ENCODE data around the gene TTC9B. TPM values are rescaled to one million over a fixed set of nuclear protein-coding genes. Genes with fewer than 3 reads are reported as not detected.
A peak's percentile ranks its signal among the peaks of the same experiment; 100 is the strongest.

TTC9B gene
- total RNA-seq, 4 donors from 2014 or later, result not detected

GRCh38 chr19:40232949-40233810, 15.0 kb upstream of the TTC9B start:
- no peaks in the 10 kb centered on the region for H3K9me3 ChIP-seq
- DNase-seq (ENCODE audit: extremely low spot score), result no peak
- intact Hi-C loops (cut with DNase I), result no loop called here
- H3K36me3 ChIP-seq, result peaks cover 43 to 58% (median 55%) of the 10 kb centered on the region in 4 donors
- peaks cover 13 to 18% (median 18%) of the 10 kb centered on the region in 4 donors for H3K4me1 ChIP-seq
- no peak for TF ChIP-seq POLR2AphosphoS5 (IDR thresholded peaks at IDR 0.05)
- no peak for TF ChIP-seq CTCF (IDR thresholded peaks at IDR 0.05)
- no peak for TF ChIP-seq POLR2A (IDR thresholded peaks at IDR 0.05; ENCODE audit: low read depth)
- TF ChIP-seq EP300 (IDR thresholded peaks at IDR 0.05), result no peak
- H3K27ac ChIP-seq (replicated peaks in 1 of 4), result no peak overlapping the region
- H3K27me3 ChIP-seq, result no peaks in the 10 kb centered on the region
- H3K4me3 ChIP-seq, result no peak overlapping the region
- 88% methylated on average over 18 of the region's 25 CpGs for WGBS

DNA sequence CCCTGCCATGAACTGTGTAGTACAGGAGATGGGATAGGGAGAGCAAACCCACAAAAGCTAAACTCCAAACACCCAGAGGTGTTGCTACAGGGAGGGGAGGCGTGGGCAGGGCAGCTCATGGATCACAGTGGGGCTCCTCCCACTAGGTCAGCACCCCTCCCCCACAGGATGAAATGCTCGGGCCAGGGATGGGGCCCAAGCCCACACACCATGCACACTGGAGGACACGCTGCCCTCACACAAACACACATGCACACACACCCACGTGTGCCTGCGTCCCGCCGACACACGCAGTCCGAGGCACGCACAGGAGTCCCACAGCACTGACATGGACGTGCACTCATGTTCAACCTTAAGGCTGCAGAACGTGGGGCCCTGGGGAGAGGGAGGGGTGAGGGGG, 14.3 kb upstream of the TTC9B start:
- H3K4me1 ChIP-seq, result peaks cover 13 to 18% (median 18%) of the 10 kb centered on the region in 4 donors
- intact Hi-C loops (cut with DNase I), result no loop called here
- H3K36me3 ChIP-seq, result peaks cover 36 to 51% (median 48%) of the 10 kb centered on the region in 4 donors
- H3K27me3 ChIP-seq, result no peaks in the 10 kb centered on the region
- no peak overlapping the region for H3K4me3 ChIP-seq
- WGBS, result 72% methylated on average over 10 of the region's 12 CpGs
- TF ChIP-seq CTCF (IDR thresholded peaks at IDR 0.05), result no peak
- TF ChIP-seq POLR2A (IDR thresholded peaks at IDR 0.05; ENCODE audit: low read depth), result no peak
- no peaks in the 10 kb centered on the region for H3K9me3 ChIP-seq
- H3K27ac ChIP-seq (replicated peaks in 1 of 4), result no peak overlapping the region
- no peak for DNase-seq (ENCODE audit: extremely low spot score)

DNA sequence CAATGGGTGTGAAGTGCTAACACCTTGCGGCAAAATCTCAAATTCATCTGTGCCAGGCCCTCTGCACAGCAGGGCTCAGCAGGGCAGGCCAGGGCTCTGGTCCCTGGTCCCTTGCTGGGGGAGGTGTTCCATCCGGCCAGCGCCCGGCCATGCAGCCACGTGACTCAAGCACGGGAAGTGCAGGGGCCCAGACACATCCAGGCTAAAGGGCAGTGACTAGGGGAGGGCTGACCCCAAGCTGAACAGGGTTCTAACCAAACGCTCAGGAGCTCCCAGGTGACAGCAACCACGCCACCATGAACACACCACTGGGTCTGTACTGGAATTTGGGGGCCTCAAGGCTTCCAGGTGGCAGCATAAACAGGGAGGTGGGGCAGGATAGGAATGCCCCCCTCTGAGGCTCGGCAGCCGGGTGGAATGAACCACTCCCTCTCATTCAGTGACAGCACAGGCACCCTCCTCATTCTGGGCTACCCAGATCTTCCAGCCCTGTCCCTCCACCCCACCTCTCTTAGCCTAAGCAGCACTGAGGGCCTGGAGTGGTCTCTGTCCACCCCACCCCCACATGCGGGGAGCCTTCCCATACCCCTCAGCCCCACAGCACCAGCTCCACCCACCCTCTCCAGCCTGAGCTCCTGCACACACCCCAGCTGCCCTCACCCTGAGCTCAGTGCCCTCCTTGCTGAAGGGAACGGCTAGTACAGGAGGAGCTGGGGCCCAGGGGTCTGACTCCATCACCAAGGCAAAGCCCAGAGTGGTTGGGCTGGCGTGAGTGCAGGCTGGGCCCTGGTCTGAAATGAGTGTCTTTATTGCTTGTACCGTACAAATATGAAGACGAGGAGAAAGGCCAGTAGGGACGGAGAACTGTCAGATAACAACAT, 13.6 kb upstream of the TTC9B start:
- intact Hi-C loops (cut with DNase I), result no loop called here
- no peaks in the 10 kb centered on the region for H3K9me3 ChIP-seq
- H3K4me1 ChIP-seq, result peaks cover 14 to 19% (median 18%) of the 10 kb centered on the region in 4 donors
- H3K27ac ChIP-seq (replicated peaks in 1 of 4), result peak overlapping the region in 2 of 4 donors; percentile 36 to 44
- peaks cover 0 to 5% (median 3%) of the 10 kb centered on the region in 4 donors for H3K27me3 ChIP-seq
- H3K4me3 ChIP-seq, result no peak overlapping the region
- DNase-seq (ENCODE audit: extremely low spot score), result no peak
- 64% methylated on average over 14 of the region's 16 CpGs for WGBS
- H3K36me3 ChIP-seq, result peaks cover 29 to 44% (median 41%) of the 10 kb centered on the region in 4 donors
- TF ChIP-seq CTCF (IDR thresholded peaks at IDR 0.05), result no peak
- peak in 1 of 2 donors; percentile 33 for TF ChIP-seq POLR2AphosphoS5 (IDR thresholded peaks at IDR 0.05)

DNA sequence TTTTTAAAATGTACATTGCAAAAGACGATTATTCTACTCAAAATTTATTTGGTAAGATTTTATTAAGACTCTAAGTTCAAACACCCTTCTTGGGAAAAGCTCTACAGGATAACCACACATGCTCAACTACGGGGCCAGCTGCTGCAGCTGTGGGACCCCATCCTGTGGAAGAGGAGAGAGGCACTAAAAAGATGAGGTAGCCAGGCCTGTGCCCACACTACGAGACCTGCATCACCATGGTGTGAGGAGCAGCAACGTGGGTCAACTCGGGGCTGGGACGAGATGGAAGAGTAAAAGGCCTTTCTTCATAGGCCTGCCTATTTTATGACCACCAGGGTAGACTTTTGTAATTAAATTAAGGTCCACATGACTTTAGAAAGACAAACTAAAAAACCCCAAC, 12.9 kb upstream of the TTC9B start:
- H3K9me3 ChIP-seq, result no peaks in the 10 kb centered on the region
- DNase-seq (ENCODE audit: extremely low spot score), result no peak
- peaks cover 21 to 26% (median 25%) of the 10 kb centered on the region in 4 donors for H3K4me1 ChIP-seq
- peaks cover 0 to 12% (median 10%) of the 10 kb centered on the region in 4 donors for H3K27me3 ChIP-seq
- no peak overlapping the region for H3K27ac ChIP-seq (replicated peaks in 1 of 4)
- 89% methylated on average over 6 of the region's 6 CpGs for WGBS
- intact Hi-C loops (cut with DNase I), result no loop called here
- TF ChIP-seq POLR2AphosphoS5 (IDR thresholded peaks at IDR 0.05), result no peak
- TF ChIP-seq POLR2A (IDR thresholded peaks at IDR 0.05; ENCODE audit: low read depth), result no peak
- no peak for TF ChIP-seq CTCF (IDR thresholded peaks at IDR 0.05)
- no peak for TF ChIP-seq EP300 (IDR thresholded peaks at IDR 0.05)
- H3K36me3 ChIP-seq, result peaks cover 21 to 37% (median 34%) of the 10 kb centered on the region in 4 donors
- H3K4me3 ChIP-seq, result no peak overlapping the region
